H9 (cell line): ENCODE measurements around the gene IQGAP3. TPM values are rescaled to one million over a fixed set of nuclear protein-coding genes. Genes with fewer than 3 reads are reported as not detected.
A peak's percentile ranks its signal among the peaks of the same experiment; 100 is the strongest.

Source experiments
- DNase-seq: peaks from one replicate; pipeline ENCODE4 v3.0.0-alpha.2; 2017
- H2AFZ ChIP-seq: one replicate; pipeline ENCODE4 v1.6.1; 2013; ENCODE audit warnings: mild to moderate bottlenecking, low read length, control low read depth, moderate library complexity
- H2AK5ac ChIP-seq: 2 replicates; pipeline ENCODE4 v1.6.1; 2013; ENCODE audit warnings: low read length, control low read depth, mixed read lengths; ENCODE audit not compliant: insufficient read length
- H2BK120ac ChIP-seq: one replicate; pipeline ENCODE4 v1.6.1; 2013; ENCODE audit warnings: low read depth, mild to moderate bottlenecking, low read length, control low read depth, inconsistent platforms; ENCODE audit not compliant: poor library complexity, severe bottlenecking
- H2BK12ac ChIP-seq: 2 replicates; pipeline ENCODE4 v1.6.1; 2013; ENCODE audit warnings: low read length, control low read depth, mixed read lengths, low read depth; ENCODE audit not compliant: insufficient read length
- H2BK15ac ChIP-seq: 2 replicates; pipeline ENCODE4 v1.6.1; 2013; ENCODE audit warnings: low read depth, low read length, control low read depth
- H2BK20ac ChIP-seq: one replicate; pipeline ENCODE4 v1.6.1; 2013; ENCODE audit warnings: low read depth, mild to moderate bottlenecking, low read length, control low read depth, inconsistent platforms; ENCODE audit not compliant: poor library complexity, severe bottlenecking
- H2BK5ac ChIP-seq: 2 replicates; pipeline ENCODE4 v1.6.1; 2013; ENCODE audit warnings: low read length, control low read depth, mixed read lengths; ENCODE audit not compliant: insufficient read length
- H3K14ac ChIP-seq: 2 replicates; pipeline ENCODE4 v1.6.1; 2013; ENCODE audit warnings: low read length, control low read depth; ENCODE audit not compliant: insufficient read depth
- H3K18ac ChIP-seq: 2 replicates; pipeline ENCODE4 v1.6.1; 2013; ENCODE audit warnings: low read depth, mild to moderate bottlenecking, mixed read lengths, low read length, control low read depth; ENCODE audit not compliant: insufficient read length
- H3K23ac ChIP-seq: 2 replicates; pipeline ENCODE4 v1.6.1; 2013; ENCODE audit warnings: low read length, control low read depth, mixed read lengths, low read depth; ENCODE audit not compliant: insufficient read length
- H3K23me2 ChIP-seq: 2 replicates; pipeline ENCODE4 v1.6.1; 2013; ENCODE audit warnings: low read depth, mild to moderate bottlenecking, mixed read lengths, low read length, control low read depth; ENCODE audit not compliant: insufficient read length, poor library complexity, severe bottlenecking
- H3K27ac ChIP-seq: 2 replicates; pipeline ENCODE4 v1.5.1; 2013; ENCODE audit warnings: low read length, control low read depth, mixed read lengths, low read depth; ENCODE audit not compliant: insufficient read length
- H3K27me3 ChIP-seq: 2 replicates; pipeline ENCODE4 v1.6.1; 2013; ENCODE audit warnings: low read length, control low read depth, inconsistent platforms; ENCODE audit not compliant: insufficient read depth
- H3K4ac ChIP-seq: 2 replicates; pipeline ENCODE4 v1.6.1; 2013; ENCODE audit warnings: low read depth, mild to moderate bottlenecking, control low read depth, inconsistent platforms, low read length, moderate library complexity
- H3K4me1 ChIP-seq: 2 replicates; pipeline ENCODE4 v1.6.1; 2013; ENCODE audit warnings: low read length, control low read depth, inconsistent platforms; ENCODE audit not compliant: insufficient read depth
- H3K4me2 ChIP-seq: 2 replicates; pipeline ENCODE4 v1.6.1; 2013; ENCODE audit warnings: low read length, control low read depth, mixed read lengths; ENCODE audit not compliant: insufficient read length, insufficient read depth
- H3K56ac ChIP-seq: 2 replicates; pipeline ENCODE4 v1.6.1; 2013; ENCODE audit warnings: low read depth, mild to moderate bottlenecking, mixed read lengths, low read length, control low read depth; ENCODE audit not compliant: insufficient read length
- H3K79me1 ChIP-seq: 2 replicates; pipeline ENCODE4 v1.6.1; 2013; ENCODE audit warnings: low read depth, mild to moderate bottlenecking, moderate library complexity, low read length, control low read depth, inconsistent platforms; ENCODE audit not compliant: insufficient read depth, poor library complexity, severe bottlenecking
- H3K79me2 ChIP-seq: 2 replicates; pipeline ENCODE4 v1.6.1; 2013; ENCODE audit warnings: low read length, control low read depth, inconsistent platforms; ENCODE audit not compliant: insufficient read depth
- H3K9ac ChIP-seq: 2 replicates; pipeline ENCODE4 v1.6.1; 2013; ENCODE audit warnings: low read length, control low read depth, mixed read lengths; ENCODE audit not compliant: insufficient read length; ENCODE audit errors: extremely low read depth
- H3K9me3 ChIP-seq: one replicate; pipeline ENCODE4 v1.6.1; 2013; ENCODE audit warnings: low read depth, low read length, inconsistent platforms; ENCODE audit not compliant: control insufficient read depth
- H3T11ph ChIP-seq: one replicate; pipeline ENCODE4 v1.6.1; 2013; ENCODE audit warnings: mild to moderate bottlenecking, low read length, control low read depth, inconsistent platforms
- H4K20me1 ChIP-seq: one replicate; pipeline ENCODE4 v1.6.1; 2013; ENCODE audit not compliant: control insufficient read depth, insufficient read length, insufficient read depth
- H4K5ac ChIP-seq: 2 replicates; pipeline ENCODE4 v1.6.1; 2013; ENCODE audit warnings: low read depth, mild to moderate bottlenecking, mixed read lengths, low read length, control low read depth; ENCODE audit not compliant: insufficient read length
- H4K8ac ChIP-seq: replicated peaks from 2 replicates; pipeline ENCODE4 v1.6.1; 2013; ENCODE audit warnings: low read length, control low read depth, mixed read lengths, low read depth; ENCODE audit not compliant: insufficient read length
- H4K91ac ChIP-seq: 2 replicates; pipeline ENCODE4 v1.6.1; 2013; ENCODE audit warnings: low read depth, mild to moderate bottlenecking, moderate library complexity, mixed read lengths, low read length, control low read depth; ENCODE audit not compliant: insufficient read length
- H3K27ac Mint-ChIP-seq, 3 experiments: 2 replicates in 2 of 3; 3 replicates in 1 of 3; pipeline ENCODE4 v1.8.0; 2020 to 2021; ENCODE audit warnings: mixed read lengths in 3 of 3, mild to moderate bottlenecking in 1 of 3, moderate library complexity in 1 of 3
- H3K27me3 Mint-ChIP-seq: 2 replicates; pipeline ENCODE4 v1.8.0; 2021; ENCODE audit warnings: low read depth, mild to moderate bottlenecking, moderate library complexity, mixed read lengths
- H3K36me3 Mint-ChIP-seq, 3 experiments: 2 replicates in 2 of 3; 3 replicates in 1 of 3; pipeline ENCODE4 v1.8.0; 2020 to 2021; ENCODE audit warnings: low read depth in 3 of 3, mixed read lengths in 3 of 3; ENCODE audit not compliant: insufficient read depth in 1 of 3
- H3K4me1 Mint-ChIP-seq, 2 experiments: 2 replicates each; pipeline ENCODE4 v1.8.0; 2020; ENCODE audit warnings: mixed read lengths in 2 of 2
- H3K4me3 Mint-ChIP-seq, 2 experiments: 2 replicates in 1 of 2; 3 replicates in 1 of 2; pipeline ENCODE4 v1.8.0; 2020 to 2021; ENCODE audit warnings: mild to moderate bottlenecking in 2 of 2, mixed read lengths in 2 of 2, moderate library complexity in 1 of 2
- H3K9me3 Mint-ChIP-seq, 2 experiments: 2 replicates in 1 of 2; 3 replicates in 1 of 2; pipeline ENCODE4 v1.8.0; 2020; ENCODE audit warnings: mild to moderate bottlenecking in 2 of 2, mixed read lengths in 2 of 2, moderate library complexity in 1 of 2
- CTCF ChIP-seq: fragments of 200-600 bp; sonication (generic); conservative IDR thresholded peaks from 3 replicates; pipeline ENCODE4 v1.8.0; 2021; ENCODE audit warnings: antibody characterized with exemption, mild to moderate bottlenecking
- WGBS: extraction: QIAGEN DNeasy Blood & Tissue Kit; methylation state at CpG from one replicate; pipeline ENCODE4 v1.1.7; 2013; ENCODE audit warnings: missing lambda C conversion rate, low lambda C conversion rate, mixed read lengths; ENCODE audit not compliant: insufficient read length; ENCODE audit errors: extremely low coverage; 5-methylcytosine and 5-hydroxymethylcytosine counted together
- total RNA-seq: library from RNA; stranded (reverse); gene quantifications from 2 replicates; pipeline ENCODE4 v1.2.1, GENCODE V29; 2021

The IQGAP3 gene
- total RNA-seq, 1 experiment from 2014 or later: 24.5 TPM

GRCh38 chr1:156476501-156477298 is 95.7 kb downstream of the IQGAP3 start:
- Histone ChIP-seq H3T11ph (no peak overlapping the region), H3K4ac (no peak overlapping the region), H3K23ac (no peak overlapping the region), H2BK12ac (no peak overlapping the region), H3K27me3 (no peaks in the 10 kb centered on the region), H4K8ac (no peak overlapping the region), H3K56ac (no peak overlapping the region), H3K79me2 (no peaks in the 10 kb centered on the region), H3K14ac (peak overlapping the region; percentile 20), H2AK5ac (no peak overlapping the region), H3K79me1 (no peaks in the 10 kb centered on the region), H3K23me2 (no peaks in the 10 kb centered on the region), H3K4me2 (no peak overlapping the region), H2BK15ac (no peak overlapping the region), H4K5ac (no peak overlapping the region), H3K4me1 (no peaks in the 10 kb centered on the region), H2BK20ac (no peak overlapping the region), H4K20me1 (no peaks in the 10 kb centered on the region), H2AFZ (no peak overlapping the region), H3K27ac (no peak overlapping the region), H3K9me3 (no peaks in the 10 kb centered on the region), H2BK5ac (no peak overlapping the region), H3K18ac (no peak overlapping the region), H4K91ac (no peak overlapping the region), H3K9ac (no peak overlapping the region), H2BK120ac (no peak overlapping the region)
- no peaks in the 10 kb centered on the region; a peak in 1 of 5 replicates for H3K9me3 Mint-ChIP-seq
- peaks cover 15 to 66% (median 66%) of the 10 kb centered on the region in 3 experiments; a peak in 6 of 7 replicates for H3K36me3 Mint-ChIP-seq
- peaks cover 29 to 30% of the 10 kb centered on the region in 2 experiments for H3K4me1 Mint-ChIP-seq
- peak; percentile 81 for DNase-seq
- TF ChIP-seq CTCF: no peak
- no peak overlapping the region for H3K4me3 Mint-ChIP-seq
- H3K27me3 Mint-ChIP-seq: no peaks in the 10 kb centered on the region
- H3K27ac Mint-ChIP-seq: peak overlapping the region; percentile 1 to 59 (median 59); a peak in 5 of 7 replicates
- no CpG with 5 or more reads among the region's 8 CpGs for WGBS
